Measurements from ENCODE around the gene TLCD4. TPM values are rescaled to one million over a fixed set of nuclear protein-coding genes. Genes with fewer than 3 reads are reported as not detected.

Gene TLCD4
- total and polyA plus RNA-seq, 2 of the 13 experiments (the other 11 are each of a cell fraction or from before 2014, with no cell fraction given): 4.7 to 14.5 TPM

DNA sequence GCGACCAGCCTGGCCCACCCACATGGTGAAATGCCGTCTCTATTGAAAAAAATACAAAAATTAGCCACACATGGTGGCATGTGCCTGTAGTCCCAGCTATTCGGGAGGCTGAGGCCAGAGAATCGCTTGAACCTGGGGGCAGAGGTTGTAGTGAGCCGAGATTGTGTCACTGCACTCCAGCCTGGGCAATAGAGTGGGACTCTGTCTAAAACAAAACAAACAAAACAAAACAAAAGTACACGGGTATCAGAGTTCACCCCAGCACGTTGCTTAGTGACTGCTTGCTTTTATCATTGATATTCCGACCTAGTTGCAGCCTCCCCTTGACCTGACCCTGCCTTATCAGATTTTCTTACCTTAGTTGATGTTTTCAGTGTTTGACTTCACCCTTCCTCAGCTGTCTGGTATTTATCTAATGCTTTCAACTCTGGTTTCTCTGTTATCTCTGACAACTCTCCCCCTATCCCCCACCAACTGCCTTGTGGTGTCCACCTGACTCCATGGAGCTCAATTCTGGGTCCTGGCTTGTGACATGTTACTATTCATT lies 5.1 kb downstream of the TLCD4 start (continued):
- TF ChIP-seq, protein P1, sequence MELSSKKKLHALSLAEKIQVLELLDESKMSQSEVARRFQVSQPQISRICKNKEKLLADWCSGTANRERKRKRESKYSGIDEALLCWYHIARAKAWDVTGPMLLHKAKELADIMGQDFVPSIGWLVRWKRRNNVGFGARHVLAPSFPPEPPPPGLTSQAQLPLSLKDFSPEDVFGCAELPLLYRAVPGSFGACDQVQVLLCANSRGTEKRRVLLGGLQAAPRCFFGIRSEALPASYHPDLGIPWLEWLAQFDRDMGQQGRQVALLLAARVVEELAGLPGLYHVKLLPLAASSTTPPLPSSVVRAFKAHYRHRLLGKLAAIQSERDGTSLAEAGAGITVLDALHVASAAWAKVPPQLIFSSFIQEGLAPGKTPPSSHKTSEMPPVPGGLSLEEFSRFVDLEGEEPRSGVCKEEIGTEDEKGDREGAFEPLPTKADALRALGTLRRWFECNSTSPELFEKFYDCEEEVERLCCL (CRISPR knock-in tag; IDR thresholded peaks at IDR 0.05; ENCODE audit: borderline replicate concordance): no peak
- no peak for TF ChIP-seq ZNF224 (CRISPR knock-in tag; IDR thresholded peaks at IDR 0.05)
- TF ChIP-seq ZBTB4 (CRISPR knock-in tag; IDR thresholded peaks at IDR 0.05; ENCODE audit: borderline replicate concordance): no peak
- no peak for TF ChIP-seq ZNF530 (CRISPR knock-in tag; IDR thresholded peaks at IDR 0.05; ENCODE audit: low read depth)
- peak; percentile 80 for TF ChIP-seq HNF1B (CRISPR knock-in tag; IDR thresholded peaks at IDR 0.05)
- TF ChIP-seq SOX13 (IDR thresholded peaks at IDR 0.05): peak; percentile 79
- TF ChIP-seq SOX13 (CRISPR knock-in tag; conservative IDR thresholded peaks at IDR 0.05 in 1 of 2, IDR thresholded peaks at IDR 0.05 in 1 of 2): peak in 1 of 2 experiments; percentile 96; a peak in 2 of 4 replicates
- TF ChIP-seq KDM6A (CRISPR knock-in tag; IDR thresholded peaks at IDR 0.05; ENCODE audit: low read depth): peak; percentile 91
- TF ChIP-seq, protein P2, sequence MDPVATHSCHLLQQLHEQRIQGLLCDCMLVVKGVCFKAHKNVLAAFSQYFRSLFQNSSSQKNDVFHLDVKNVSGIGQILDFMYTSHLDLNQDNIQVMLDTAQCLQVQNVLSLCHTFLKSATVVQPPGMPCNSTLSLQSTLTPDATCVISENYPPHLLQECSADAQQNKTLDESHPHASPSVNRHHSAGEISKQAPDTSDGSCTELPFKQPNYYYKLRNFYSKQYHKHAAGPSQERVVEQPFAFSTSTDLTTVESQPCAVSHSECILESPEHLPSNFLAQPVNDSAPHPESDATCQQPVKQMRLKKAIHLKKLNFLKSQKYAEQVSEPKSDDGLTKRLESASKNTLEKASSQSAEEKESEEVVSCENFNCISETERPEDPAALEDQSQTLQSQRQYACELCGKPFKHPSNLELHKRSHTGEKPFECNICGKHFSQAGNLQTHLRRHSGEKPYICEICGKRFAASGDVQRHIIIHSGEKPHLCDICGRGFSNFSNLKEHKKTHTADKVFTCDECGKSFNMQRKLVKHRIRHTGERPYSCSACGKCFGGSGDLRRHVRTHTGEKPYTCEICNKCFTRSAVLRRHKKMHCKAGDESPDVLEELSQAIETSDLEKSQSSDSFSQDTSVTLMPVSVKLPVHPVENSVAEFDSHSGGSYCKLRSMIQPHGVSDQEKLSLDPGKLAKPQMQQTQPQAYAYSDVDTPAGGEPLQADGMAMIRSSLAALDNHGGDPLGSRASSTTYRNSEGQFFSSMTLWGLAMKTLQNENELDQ (CRISPR knock-in tag; IDR thresholded peaks at IDR 0.05; ENCODE audit: borderline replicate concordance): no peak
- no peak for TF ChIP-seq PLSCR1 (CRISPR knock-in tag; IDR thresholded peaks at IDR 0.05; ENCODE audit: borderline replicate concordance)
- TF ChIP-seq ZNF354B (CRISPR knock-in tag; IDR thresholded peaks at IDR 0.05): no peak
- peak; percentile 93 for TF ChIP-seq PPARG (CRISPR knock-in tag; conservative IDR thresholded peaks at IDR 0.05)
- TF ChIP-seq MXD4 (CRISPR knock-in tag; IDR thresholded peaks at IDR 0.05): no peak; the same call in 1 of the 2 replicates
- TF ChIP-seq ZNF605 (CRISPR knock-in tag; IDR thresholded peaks at IDR 0.05): peak; percentile 78
- TF ChIP-seq PRMT3 (CRISPR knock-in tag; IDR thresholded peaks at IDR 0.05; ENCODE audit: borderline replicate concordance, low read depth): no peak
- peak; percentile 65; the same call in 1 of the 2 replicates for TF ChIP-seq ETV5 (CRISPR knock-in tag; IDR thresholded peaks at IDR 0.05; ENCODE audit: borderline replicate concordance)
- peak; percentile 94 for TF ChIP-seq TFAP4 (IDR thresholded peaks at IDR 0.05; ENCODE audit: borderline replicate concordance, low read depth)
